Urothelium cell line (cell line): ENCODE data around the gene MFSD2B.

Source experiments
- DNase-seq: peaks from one replicate; pipeline ENCODE4 v3.0.0; 2011; ENCODE audit warnings: low spot score, mixed read lengths
- FAIRE-seq: peaks from 2 replicates; lab custom pipeline; 2011; peaks lifted over from hg19 to GRCh38; lab: Jason Lieb, UNC

MFSD2B gene

DNA sequence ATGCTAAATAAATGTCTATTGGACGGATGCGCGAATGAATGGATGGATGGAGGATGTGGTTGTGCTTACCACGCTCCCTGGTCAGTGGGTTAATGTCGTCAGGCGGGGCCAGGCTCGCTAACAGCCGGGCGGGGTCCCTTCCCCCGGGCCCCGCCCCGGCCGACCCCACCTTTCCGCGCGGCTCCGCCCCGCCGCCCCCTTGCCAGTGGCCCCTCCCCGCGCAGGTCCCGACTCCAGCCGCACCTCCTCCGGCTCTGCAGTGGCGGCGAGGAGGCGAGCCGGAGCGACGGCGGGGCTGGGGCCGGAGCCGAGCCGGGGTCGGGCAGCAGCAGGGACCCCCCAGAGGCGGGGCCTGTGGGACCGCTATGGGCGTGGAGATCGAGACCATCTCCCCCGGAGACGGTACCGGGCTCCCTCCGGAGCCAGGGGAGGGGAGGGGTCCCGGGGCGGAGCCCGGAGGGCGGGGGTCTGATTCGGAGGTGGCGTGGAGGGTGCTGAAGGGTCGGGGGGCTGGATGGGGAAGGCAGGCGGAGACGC, 39.7 kb downstream of the MFSD2B start, which contains the start of gene FKBP1B:
Gene FKBP1B, plus strand, starts transcription at position 257 of the 537 bp plus-strand sequence. Its CDS starts 109 bp downstream, at position 366.
- FAIRE-seq (no peak), DNase-seq (peak; percentile 85)

DNA sequence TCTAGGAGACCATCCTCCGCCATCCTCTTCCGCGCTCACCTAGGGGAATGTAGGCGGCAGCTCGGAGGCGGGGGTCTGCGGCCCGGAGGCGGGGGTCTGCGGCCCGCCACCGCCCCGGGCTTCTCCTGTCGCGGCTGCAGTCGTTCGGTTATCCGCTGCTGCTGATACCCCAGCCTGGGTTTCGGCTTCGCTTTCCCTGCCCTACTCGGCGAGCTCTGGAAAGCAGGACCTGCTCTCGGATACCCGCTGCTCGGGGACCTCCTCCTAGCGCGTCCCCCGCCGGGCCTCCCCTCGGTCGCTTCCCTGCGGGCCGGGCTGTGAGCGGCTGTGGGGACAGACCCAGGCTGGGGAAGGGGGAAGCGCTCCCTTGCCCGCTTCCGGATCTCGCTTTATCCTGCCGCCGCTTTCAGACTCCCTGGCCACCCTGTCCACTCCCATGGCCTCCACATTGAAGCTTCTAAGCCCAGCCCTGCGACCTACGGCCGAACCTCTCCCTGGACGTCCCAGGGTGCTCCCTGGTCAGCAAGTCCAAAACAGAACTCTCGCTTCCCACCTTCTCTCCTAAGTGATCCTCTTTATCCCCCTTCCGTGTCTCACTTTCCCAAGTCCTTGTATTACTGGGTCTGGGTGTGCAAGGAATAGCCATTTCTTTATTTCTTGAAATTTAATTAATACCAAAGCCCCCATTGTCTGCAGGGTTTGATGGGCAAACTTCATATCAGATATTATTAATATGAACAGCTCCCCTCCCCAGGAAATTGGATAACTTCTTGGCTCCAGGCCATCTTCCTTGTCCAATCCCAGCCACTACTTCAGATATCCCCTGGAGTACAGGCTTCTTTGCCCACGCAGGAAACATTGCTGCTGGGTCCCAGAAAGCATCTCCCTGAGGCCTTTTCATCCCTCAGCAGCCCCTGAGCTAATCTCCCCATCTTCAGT, 40.4 kb downstream of the MFSD2B start:
- no peak for FAIRE-seq
- no peak for DNase-seq

DNA sequence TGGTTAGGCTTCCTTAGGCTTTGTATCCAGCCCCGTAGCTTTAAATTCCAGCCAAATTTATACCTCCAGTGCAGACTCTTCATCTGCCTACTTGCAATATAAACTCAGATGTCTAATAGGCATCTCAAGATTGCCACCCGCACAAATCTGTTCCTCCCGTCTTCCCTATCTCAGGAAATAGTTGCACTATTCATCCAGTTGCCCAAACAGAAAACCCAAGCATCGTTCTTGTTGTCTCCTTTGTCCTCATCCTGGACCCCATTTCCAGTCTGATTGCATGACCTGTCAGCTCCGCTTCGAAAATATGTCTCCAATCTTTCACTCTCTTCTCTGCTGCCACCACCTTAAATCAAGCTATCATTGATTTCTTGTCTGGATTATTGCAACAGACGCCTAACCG, 41.9 kb downstream of the MFSD2B start:
- FAIRE-seq (no peak), DNase-seq (no peak)

DNA sequence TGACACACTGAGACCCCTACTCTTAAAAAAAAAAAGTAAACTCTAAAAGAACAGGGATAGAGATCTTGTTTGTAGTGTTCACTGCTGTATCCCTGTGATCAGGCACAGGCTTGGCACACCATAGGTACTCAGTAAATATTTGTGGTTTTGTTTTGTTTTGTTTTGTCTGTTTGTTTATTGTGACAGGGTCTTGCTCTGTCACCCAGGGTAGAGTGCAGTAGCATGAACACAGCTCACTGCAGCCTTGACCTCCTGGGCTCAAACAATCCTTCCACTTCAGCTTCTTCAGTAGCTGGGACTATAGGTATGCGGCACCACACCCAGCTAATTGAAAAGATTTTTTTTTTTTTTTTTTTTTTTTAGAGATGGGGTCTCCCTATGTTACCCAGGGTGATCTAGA, 43.1 kb downstream of the MFSD2B start:
- FAIRE-seq, result no peak
- DNase-seq, result no peak

DNA sequence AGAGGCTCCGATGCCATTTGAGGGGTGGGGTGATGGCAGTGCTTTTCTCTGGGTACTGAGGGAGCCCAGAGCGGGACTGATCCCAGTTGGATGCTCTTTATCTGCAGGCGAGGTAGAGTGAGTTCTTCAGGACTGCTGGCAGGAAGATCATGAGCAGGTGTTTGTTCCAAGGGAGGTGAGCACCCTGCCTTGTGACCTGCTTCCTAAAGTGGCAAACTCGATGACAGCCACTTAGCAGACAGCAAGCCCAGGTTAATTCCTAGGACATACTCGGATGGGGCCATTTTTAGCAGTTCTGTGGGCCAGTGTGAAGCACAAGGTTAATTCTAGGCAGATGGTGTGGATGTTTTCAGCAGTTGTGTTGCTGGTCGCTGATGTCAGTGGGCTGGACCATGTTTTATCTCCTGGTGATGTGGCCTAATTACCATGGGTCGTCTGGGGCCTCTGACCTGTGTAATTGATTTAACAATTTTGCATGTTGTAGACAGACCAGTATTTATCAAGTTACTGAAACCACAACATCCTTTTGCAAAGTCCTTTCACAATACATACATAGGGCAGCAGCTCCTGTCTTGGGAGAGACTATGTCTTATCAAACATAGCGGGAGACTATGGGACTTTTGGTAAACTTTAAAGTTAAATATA, 44.6 kb downstream of the MFSD2B start:
- FAIRE-seq (peak; percentile 40), DNase-seq (no peak)

DNA sequence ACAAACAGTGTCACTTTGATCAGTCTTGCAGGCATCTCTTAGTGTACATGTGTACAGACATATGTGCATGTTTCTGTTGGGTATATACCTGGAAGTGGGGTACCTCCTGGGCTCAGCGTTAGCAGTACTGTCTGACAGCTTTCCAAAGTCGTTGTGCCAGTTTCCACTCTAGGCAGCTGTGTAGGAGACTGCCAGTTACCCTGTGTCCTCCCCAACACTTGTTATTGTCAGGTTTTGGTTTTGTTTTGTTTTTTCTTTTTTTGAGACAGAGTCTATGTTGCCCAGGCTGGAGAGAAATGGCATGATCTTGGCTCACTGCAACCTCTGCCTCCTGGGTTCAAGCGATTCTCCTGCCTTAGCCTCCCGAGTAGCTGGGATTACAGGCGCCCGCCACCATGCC, 45.9 kb downstream of the MFSD2B start:
- DNase-seq (no peak), FAIRE-seq (no peak)

DNA sequence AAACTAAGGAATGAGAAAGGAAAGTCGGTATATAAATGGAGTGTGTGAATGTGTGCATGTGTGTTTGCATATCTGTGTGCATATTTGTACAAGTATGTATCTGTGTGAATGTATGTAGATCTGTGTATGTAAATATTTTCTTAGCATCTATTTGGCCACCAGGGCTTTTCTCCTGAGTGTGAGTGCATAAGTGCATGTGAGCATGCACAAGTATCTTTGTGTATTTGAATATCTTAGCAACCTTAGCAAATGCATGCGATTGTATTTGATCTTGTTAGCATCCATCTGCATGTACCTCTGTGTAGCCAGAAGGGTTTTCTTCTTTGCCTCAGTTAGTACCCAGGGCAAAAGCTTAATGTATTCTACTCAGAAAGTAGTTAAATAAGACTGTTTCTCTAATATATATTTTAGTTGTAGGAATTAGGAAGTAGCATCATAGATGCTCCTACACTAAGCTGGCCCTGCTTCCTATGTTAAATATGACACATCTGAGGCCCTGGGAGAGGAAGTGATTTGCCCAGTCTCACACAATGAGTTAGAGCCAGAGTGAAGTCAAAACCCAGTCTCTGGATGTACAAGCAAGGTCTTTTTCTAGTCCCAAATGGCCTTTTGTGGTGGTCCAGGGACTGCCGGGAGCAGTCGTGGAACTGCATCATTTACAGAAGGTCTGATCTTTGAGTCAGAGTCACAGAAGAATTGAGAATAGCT, 48.8 kb downstream of the MFSD2B start:
- FAIRE-seq, result no peak
- DNase-seq, result no peak

DNA sequence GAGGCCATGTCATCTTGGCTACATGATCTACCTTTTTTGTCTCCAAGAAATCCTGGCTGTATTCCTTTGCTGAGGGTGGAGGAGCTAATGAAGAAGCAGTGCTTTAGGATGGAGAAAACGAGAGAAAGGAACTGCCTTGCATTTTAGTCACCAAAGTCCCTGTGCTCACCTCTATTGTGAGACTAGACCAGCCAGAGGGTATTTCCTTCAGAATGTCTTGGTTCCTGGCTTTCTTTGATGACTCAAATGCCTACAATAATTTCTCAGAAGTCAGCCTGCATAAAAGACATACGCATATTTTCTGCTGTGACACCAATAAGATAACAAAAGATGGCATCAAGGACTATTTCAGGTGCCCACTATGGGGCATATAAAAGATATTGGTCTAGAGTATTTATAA, 55.5 kb downstream of the MFSD2B start:
- no peak for DNase-seq

DNA sequence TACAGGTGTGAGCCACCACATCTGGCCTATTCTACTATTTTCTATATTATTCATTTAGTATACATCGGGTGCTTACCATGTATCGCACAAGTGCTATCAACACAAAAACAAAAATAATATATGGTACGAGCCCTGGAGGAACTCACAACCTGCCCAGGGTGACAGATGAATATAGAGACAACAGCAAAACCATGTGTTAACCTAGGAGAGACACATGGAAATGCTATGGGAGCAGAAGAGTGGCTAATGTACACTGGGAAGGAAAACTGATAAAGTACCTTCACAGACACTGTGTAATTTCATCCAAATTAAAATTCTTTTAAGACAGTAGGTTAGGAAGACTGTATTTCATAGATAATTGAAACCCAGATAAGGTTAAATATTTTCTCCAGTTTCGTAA, 62.4 kb downstream of the MFSD2B start:
- DNase-seq, result no peak
- no peak for FAIRE-seq

More for the DNA sequence above, 55.5 kb downstream of the MFSD2B start:
- no peak for FAIRE-seq

DNA sequence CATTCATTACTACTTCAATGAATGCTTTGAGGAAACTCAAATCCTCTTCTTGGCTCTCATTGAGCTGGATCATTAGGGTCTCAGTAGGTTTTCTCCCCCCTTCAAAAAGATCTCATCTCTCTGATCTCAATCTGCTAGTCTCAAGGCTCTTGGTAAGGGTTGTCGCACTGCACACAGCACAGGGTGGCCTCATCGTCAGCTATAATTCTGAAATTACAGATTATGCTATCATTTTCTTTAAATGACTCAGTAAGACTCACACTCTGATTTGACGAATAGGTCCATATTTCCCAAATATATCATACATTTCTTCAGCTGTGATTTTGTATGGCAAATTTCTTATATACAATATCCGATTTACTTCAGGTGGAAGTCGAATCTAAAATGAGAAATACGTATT, 63.9 kb downstream of the MFSD2B start:
- DNase-seq (no peak), FAIRE-seq (no peak)

DNA sequence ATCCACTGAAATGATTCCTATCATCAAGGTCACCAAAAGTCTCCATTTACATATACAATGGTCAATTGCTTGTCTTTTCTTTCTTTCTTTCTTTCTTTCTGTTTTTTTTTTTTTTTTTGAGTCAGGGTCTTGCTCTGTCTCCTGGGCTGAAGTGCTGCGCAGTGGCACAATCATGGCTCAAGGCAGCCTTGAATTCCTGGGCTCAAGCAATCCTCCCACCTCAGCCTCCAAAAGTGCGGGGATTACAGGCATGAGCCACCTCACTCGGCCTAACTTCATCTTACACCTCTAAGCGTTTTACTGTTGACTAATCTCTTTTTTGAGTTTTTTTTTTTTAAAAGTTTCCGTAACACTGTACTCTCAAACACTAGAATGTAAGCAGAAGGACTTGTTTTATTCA, 65.4 kb downstream of the MFSD2B start:
- no peak for FAIRE-seq

More for the DNA sequence above, 65.4 kb downstream of the MFSD2B start:
- DNase-seq, result no peak
